BLaER1 treated with 17β-estradiol and CSF1 and Interleukin-3, amounts not matched to agents 10 nM and 100 nM (cell line): ENCODE measurements around the gene FBN1.

Experiments used
- H3K27ac ChIP-seq, 11 experiments: shearing (Covaris generic); formaldehyde crosslinking; 2 replicates each; pipeline ENCODE4 v1.8.1; 2022
- H3K27me3 ChIP-seq, 11 experiments: shearing (Covaris generic); formaldehyde crosslinking; 2 replicates each; pipeline ENCODE4 v1.8.1; 2022
- H3K36me3 ChIP-seq, 11 experiments: shearing (Covaris generic); formaldehyde crosslinking; 2 replicates each; pipeline ENCODE4 v1.8.1; 2022
- H3K4me1 ChIP-seq, 10 experiments: shearing (Covaris generic); formaldehyde crosslinking; 2 replicates each; pipeline ENCODE4 v1.8.1; 2022
- H3K4me2 ChIP-seq, 11 experiments: shearing (Covaris generic); formaldehyde crosslinking; 2 replicates each; pipeline ENCODE4 v1.8.1; 2022
- H3K4me3 ChIP-seq, 10 experiments: shearing (Covaris generic); formaldehyde crosslinking; 2 replicates each; pipeline ENCODE4 v1.8.1; 2022
- H3K9ac ChIP-seq, 11 experiments: shearing (Covaris generic); formaldehyde crosslinking; 2 replicates each; pipeline ENCODE4 v1.8.1; 2022
- H3K9me3 ChIP-seq, 11 experiments: shearing (Covaris generic); formaldehyde crosslinking; replicated peaks in 1 of 11; 2 replicates each; pipeline ENCODE4 v1.8.1; 2022
- H4K20me1 ChIP-seq, 11 experiments: shearing (Covaris generic); formaldehyde crosslinking; 2 replicates each; pipeline ENCODE4 v1.8.1; 2022
- Cebpa-rat ChIP-seq, 11 experiments: shearing (Covaris generic); IDR thresholded peaks; 2 replicates each; pipeline ENCODE4 v1.8.1; 2022

The FBN1 gene

GRCh38 chr15:48507416-48508065 lies 138.0 kb downstream of the FBN1 start:
- H3K4me2 ChIP-seq = no peak overlapping the region
- TF ChIP-seq Cebpa-rat (IDR thresholded peaks at IDR 0.05) = no peak
- no peak overlapping the region for H3K27ac ChIP-seq
- H3K4me1 ChIP-seq = no peaks in the 10 kb centered on the region
- H3K9ac ChIP-seq = no peak overlapping the region
- no peaks in the 10 kb centered on the region for H3K27me3 ChIP-seq
- H4K20me1 ChIP-seq = no peaks in the 10 kb centered on the region
- H3K36me3 ChIP-seq = no peaks in the 10 kb centered on the region
- H3K9me3 ChIP-seq = no peaks in the 10 kb centered on the region
- H3K4me3 ChIP-seq = no peak overlapping the region

GRCh38 chr15:48505067-48505466 lies 140.4 kb downstream of the FBN1 start:
- Histone ChIP-seq H3K4me1 (no peaks in the 10 kb centered on the region), H3K27ac (no peak overlapping the region), H3K36me3 (no peaks in the 10 kb centered on the region), H3K27me3 (no peaks in the 10 kb centered on the region), H3K4me2 (no peak overlapping the region), H3K9ac (no peak overlapping the region), H4K20me1 (no peaks in the 10 kb centered on the region), H3K4me3 (no peak overlapping the region), H3K9me3 (no peaks in the 10 kb centered on the region)
- TF ChIP-seq Cebpa-rat (IDR thresholded peaks at IDR 0.05) = no peak

DNA sequence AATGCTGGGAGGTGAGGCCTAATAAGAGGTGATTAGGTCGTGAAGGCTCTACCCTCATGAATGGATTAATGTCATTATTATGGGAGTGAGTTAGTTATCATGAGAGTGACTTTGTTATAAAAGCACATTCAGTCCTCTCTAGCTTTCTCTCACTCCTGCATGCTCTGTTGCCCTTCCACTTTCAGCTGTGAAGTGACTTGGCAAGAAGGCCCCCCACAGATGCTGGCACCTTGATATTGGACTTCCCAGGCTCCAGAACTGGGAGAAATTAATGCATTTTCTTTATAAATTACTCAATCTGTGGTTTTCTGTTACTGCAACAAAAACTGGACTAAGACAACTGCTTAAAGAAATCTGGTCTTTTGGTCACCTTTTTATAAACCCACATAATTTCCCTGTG lies 144.3 kb downstream of the FBN1 start:
- no peak overlapping the region for H3K27ac ChIP-seq
- no peak for TF ChIP-seq Cebpa-rat (IDR thresholded peaks at IDR 0.05)
- no peaks in the 10 kb centered on the region for H3K36me3 ChIP-seq
- no peak overlapping the region for H3K4me2 ChIP-seq
- no peaks in the 10 kb centered on the region for H3K4me1 ChIP-seq
- no peak overlapping the region for H3K9ac ChIP-seq
- H4K20me1 ChIP-seq = no peaks in the 10 kb centered on the region; a peak in 1 of 22 replicates
- H3K9me3 ChIP-seq = no peaks in the 10 kb centered on the region
- no peak overlapping the region for H3K4me3 ChIP-seq
- H3K27me3 ChIP-seq = no peaks in the 10 kb centered on the region

GRCh38 chr15:48500595-48500994 lies 144.9 kb downstream of the FBN1 start:
- Histone ChIP-seq H3K27me3 (no peaks in the 10 kb centered on the region), H3K9ac (no peak overlapping the region), H4K20me1 (no peaks in the 10 kb centered on the region; a peak in 1 of 22 replicates), H3K9me3 (no peaks in the 10 kb centered on the region), H3K27ac (no peak overlapping the region), H3K36me3 (no peaks in the 10 kb centered on the region), H3K4me3 (no peak overlapping the region), H3K4me2 (no peak overlapping the region), H3K4me1 (no peaks in the 10 kb centered on the region)
- no peak for TF ChIP-seq Cebpa-rat (IDR thresholded peaks at IDR 0.05)

- H4K20me1 ChIP-seq = no peaks in the 10 kb centered on the region; a peak in 1 of 22 replicates
- no peak overlapping the region for H3K27ac ChIP-seq
- H3K36me3 ChIP-seq = no peaks in the 10 kb centered on the region
- no peak overlapping the region for H3K4me2 ChIP-seq
- H3K9ac ChIP-seq = no peak overlapping the region
- H3K27me3 ChIP-seq = no peaks in the 10 kb centered on the region
- H3K4me3 ChIP-seq = no peak overlapping the region
- H3K4me1 ChIP-seq = peaks cover 0 to 4% (median under 1%) of the 10 kb centered on the region in 10 experiments; a peak in 14 of 20 replicates
- H3K9me3 ChIP-seq = no peaks in the 10 kb centered on the region
- no peak for TF ChIP-seq Cebpa-rat (IDR thresholded peaks at IDR 0.05)
These were observed 145.5 kb downstream of the FBN1 start for GRCh38 chr15:48499978-48500377.

DNA sequence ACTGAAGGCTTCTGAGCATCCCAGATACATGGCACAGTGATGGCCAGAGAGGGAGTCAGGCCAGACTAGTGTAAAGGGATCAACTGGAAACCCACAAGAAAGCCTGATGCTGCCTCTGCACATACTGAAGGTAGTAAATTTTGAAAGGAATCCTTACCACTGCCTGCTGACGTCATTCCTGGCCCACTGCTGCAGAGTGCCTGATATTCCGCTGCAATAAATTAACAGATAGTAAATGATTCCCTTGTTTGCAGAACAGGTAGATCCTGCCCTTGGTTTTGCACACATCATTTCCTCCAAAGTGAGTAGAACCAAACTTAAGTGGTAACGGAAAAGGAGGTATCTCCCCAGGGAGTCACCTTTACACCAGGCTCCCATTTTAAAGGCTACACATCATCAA lies 146.7 kb downstream of the FBN1 start:
- no peak overlapping the region for H3K4me3 ChIP-seq
- H3K4me1 ChIP-seq = peaks cover 11 to 15% (median 12%) of the 10 kb centered on the region in 10 experiments
- H3K36me3 ChIP-seq = no peaks in the 10 kb centered on the region
- no peak overlapping the region for H3K27ac ChIP-seq
- H3K9me3 ChIP-seq = no peaks in the 10 kb centered on the region
- no peaks in the 10 kb centered on the region for H3K27me3 ChIP-seq
- H3K9ac ChIP-seq = no peak overlapping the region
- H3K4me2 ChIP-seq = no peak overlapping the region
- no peak for TF ChIP-seq Cebpa-rat (IDR thresholded peaks at IDR 0.05)
- no peaks in the 10 kb centered on the region; a peak in 1 of 22 replicates for H4K20me1 ChIP-seq

DNA sequence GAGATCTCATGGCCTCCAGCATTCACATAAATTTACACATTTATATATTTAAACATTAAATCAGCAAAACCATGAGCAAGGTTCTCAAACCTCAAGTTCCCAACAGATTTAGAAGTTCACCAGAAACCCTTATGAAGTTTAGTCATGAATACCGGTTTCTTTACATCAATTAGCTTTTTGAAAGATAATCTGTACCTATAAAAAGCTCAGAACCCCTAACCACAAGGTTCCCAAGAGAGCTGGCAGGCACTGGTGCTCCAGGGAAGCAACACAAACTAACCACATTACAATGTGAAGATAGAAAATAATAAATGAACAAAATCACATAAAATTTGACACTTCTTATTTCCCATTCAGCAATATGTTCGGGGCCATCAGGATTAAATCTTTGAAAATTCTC lies 150.9 kb downstream of the FBN1 start:
- Histone ChIP-seq H3K4me3 (no peak overlapping the region), H3K4me1 (peaks cover 17 to 22% (median 19%) of the 10 kb centered on the region in 10 experiments), H3K27ac (no peak overlapping the region), H3K4me2 (peak overlapping the region; percentile 42 to 77 (median 63); a peak in 20 of 22 replicates), H3K27me3 (no peaks in the 10 kb centered on the region), H3K9me3 (no peaks in the 10 kb centered on the region), H4K20me1 (no peaks in the 10 kb centered on the region; a peak in 1 of 22 replicates), H3K9ac (no peak overlapping the region), H3K36me3 (no peaks in the 10 kb centered on the region)
- no peak for TF ChIP-seq Cebpa-rat (IDR thresholded peaks at IDR 0.05)

GRCh38 chr15:48493763-48494225 lies 151.7 kb downstream of the FBN1 start:
- Histone ChIP-seq H3K9me3 (no peaks in the 10 kb centered on the region), H3K27ac (peak overlapping the region in 4 of 11 experiments; percentile 16 to 36 (median 24); a peak in 5 of 22 replicates), H4K20me1 (no peaks in the 10 kb centered on the region; a peak in 1 of 22 replicates), H3K4me3 (no peak overlapping the region), H3K27me3 (no peaks in the 10 kb centered on the region), H3K9ac (0 out of 22 replicates have a peak overlapping the region, but pooled peaks of 1 of the 11 experiments have one; percentile 9), H3K4me1 (peaks cover 17 to 22% (median 19%) of the 10 kb centered on the region in 10 experiments), H3K4me2 (peak overlapping the region; percentile 42 to 77 (median 63)), H3K36me3 (no peaks in the 10 kb centered on the region)
- no peak for TF ChIP-seq Cebpa-rat (IDR thresholded peaks at IDR 0.05)

- H3K9me3 ChIP-seq = no peaks in the 10 kb centered on the region
- no peaks in the 10 kb centered on the region for H3K27me3 ChIP-seq
- 0 out of 22 replicates have a peak overlapping the region, but pooled peaks of 1 of the 11 experiments have one; percentile 9 for H3K9ac ChIP-seq
- no peaks in the 10 kb centered on the region for H4K20me1 ChIP-seq
- H3K4me3 ChIP-seq = no peak overlapping the region
- H3K36me3 ChIP-seq = no peaks in the 10 kb centered on the region
- no peak for TF ChIP-seq Cebpa-rat (IDR thresholded peaks at IDR 0.05)
- H3K27ac ChIP-seq = peak overlapping the region in 4 of 11 experiments; percentile 16 to 36 (median 24); a peak in 5 of 22 replicates
- peaks cover 17 to 22% (median 19%) of the 10 kb centered on the region in 10 experiments for H3K4me1 ChIP-seq
- H3K4me2 ChIP-seq = peak overlapping the region; percentile 42 to 77 (median 63)
These were observed 152.3 kb downstream of the FBN1 start for GRCh38 chr15:48493084-48493762.
